ENCODE measurements around the gene TIAM2.

GRCh38 chr6:155228546-155229166 is 233.5 kb downstream of the TIAM2 start:
- TF ChIP-seq CTCF (IDR thresholded peaks at IDR 0.05) (no peak), EP300 (IDR thresholded peaks at IDR 0.05) (no peak), POLR2A (IDR thresholded peaks at IDR 0.05; ENCODE audit: low read depth) (no peak), POLR2AphosphoS5 (IDR thresholded peaks at IDR 0.05) (peak; percentile 26 to 49)

Measured in esophagus muscularis mucosa (tissue), 4 donors.